Adrenal gland (tissue), 12 donors: Measurements from ENCODE around the gene SNRK. TPM values are rescaled to one million over a fixed set of nuclear protein-coding genes. Genes with fewer than 3 reads are reported as not detected.

ENCODE experiments used
- DNase-seq, 7 donors: peaks; one replicate each; pipeline ENCODE4 v3.0.0-alpha.2; 2019 to 2020
- H3K27ac ChIP-seq, 5 donors: fragments of 200-600 bp; sonication (generic) in 4 of 5; 1 replicate in 3 of 5; 2 replicates in 2 of 5; pipeline versions ENCODE4 v1.5.1 to v1.8.0; 2016 to 2020; ENCODE audit warnings: mild to moderate bottlenecking in 1 of 5
- H3K27me3 ChIP-seq: fragments of 200-600 bp; 2 replicates; pipeline ENCODE4 v1.8.0; 2021
- H3K36me3 ChIP-seq, 2 donors: fragments of 200-600 bp; replicated peaks in 1 of 2; 1 replicate in 1 of 2; 2 replicates in 1 of 2; pipeline versions ENCODE4 v1.5.1 to v1.8.0; 2018 to 2022
- H3K4me1 ChIP-seq, 2 donors: fragments of 200-600 bp; replicated peaks in 1 of 2; 1 replicate in 1 of 2; 2 replicates in 1 of 2; pipeline versions ENCODE4 v1.5.1 to v1.8.0; 2018 to 2021
- H3K4me3 ChIP-seq, 4 donors: fragments of 200-600 bp; sonication (generic) in 3 of 4; one replicate each; pipeline ENCODE4 v1.5.1; 2016 to 2018
- H3K9me3 ChIP-seq, 3 donors: fragments of 200-600 bp; sonication (generic) in 1 of 3; replicated peaks in 1 of 3; 1 replicate in 2 of 3; 2 replicates in 1 of 3; pipeline versions ENCODE4 v1.5.1 to v1.8.0; 2016 to 2021
- CTCF ChIP-seq, 6 experiments: fragments of 450-650 bp in 4 of 6; fragments of 200-600 bp in 2 of 6; sonication (generic) in 1 of 6; IDR thresholded peaks; 1 replicate in 5 of 6; 2 replicates in 1 of 6; pipeline versions ENCODE4 v1.5.1 to v1.8.0; 2016 to 2021; ENCODE audit warnings: antibody characterized with exemption in 6 of 6, mild to moderate bottlenecking in 2 of 6, moderate library complexity in 1 of 6
- POLR2A ChIP-seq, 2 donors: fragments of 450-650 bp; IDR thresholded peaks; one replicate each; pipeline ENCODE4 v1.6.1; 2017; ENCODE audit warnings: antibody characterized with exemption in 2 of 2, mild to moderate bottlenecking in 2 of 2, moderate library complexity in 1 of 2
- WGBS, 4 donors: extraction: QIAGEN DNeasy Blood & Tissue Kit in 2 of 4; methylation state at CpG; one replicate each; pipeline versions ENCODE4 v1.1.5 to v1.1.7; 2013 to 2017; 5-methylcytosine and 5-hydroxymethylcytosine counted together
- intact Hi-C, 2 donors: fragments of 100-400 bp; cut with DNase I; formaldehyde crosslinking; loops; one replicate each; pipeline versions ENCODE4 v1.14.1 to v1.15.0; 2022 to 2023
- polyA plus RNA-seq, 3 donors: library from polyadenylated mRNA; stranded (reverse); fragments of 200-250 nt in 2 of 3; fragments of 350-450 nt in 1 of 3; fragmentation: Illumina TruSeq in 1 of 3; extraction: RNeasy Lipid Tissue Mini Kit (QIAGEN cat#74804) in 1 of 3; gene quantifications; one replicate each; pipeline ENCODE4 v1.2.3, GENCODE V29; 2013 to 2014
- total RNA-seq, 9 donors: library from RNA; depleted of rRNA in 4 of 9; stranded (reverse); fragments of >200 nt in 4 of 9; fragments of 120-200 nt in 1 of 9; fragmentation: NEBNext Ultra II Directional in 1 of 9; extraction: Animal tissue kit (Norgen Biotek cat#: 25700) in 1 of 9; gene quantifications; one replicate each; pipeline versions ENCODE4 v1.1.0 to v1.2.4, GENCODE V29; 2013 to 2023
- donor health status: healthy with polysubstance abuse.
- donor health status: Bipolar disorder and iron deficiency.
- donor health status: DM: yes; HTN: yes; CAD: no.
- donor health status: DM: no; HTN: no; CAD: no.
- donor health status: DM: no; HTN: no; CAD: no.
- donor health status: DM: yes; HTN: yes; CAD: no.

Gene SNRK
- total and polyA plus RNA-seq, 12 donors: 8.1 to 36.4 (median 23.0) TPM

DNA sequence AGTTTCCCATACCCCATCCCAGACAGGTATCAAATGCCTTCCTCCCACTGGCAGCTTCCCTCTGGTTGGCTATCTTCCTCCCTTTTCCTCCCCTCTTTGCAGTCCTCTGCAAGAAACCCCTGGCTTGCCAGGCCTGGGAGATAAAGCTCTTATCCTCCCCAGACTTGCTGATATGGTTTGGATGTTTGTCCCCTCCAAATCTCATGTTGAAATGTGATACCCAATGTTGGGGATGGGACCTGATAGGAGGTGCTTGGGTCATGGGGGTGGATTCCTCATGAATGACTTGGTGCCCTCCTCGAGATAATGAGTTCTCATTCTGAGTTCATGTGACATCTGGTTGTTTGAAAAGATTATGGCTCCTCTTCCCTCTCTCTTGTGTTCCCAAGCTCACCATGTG, 32.2 kb upstream of the SNRK start:
- H3K4me1 ChIP-seq: no peaks in the 10 kb centered on the region
- no peak for DNase-seq
- no peak overlapping the region for H3K4me3 ChIP-seq
- no peaks in the 10 kb centered on the region for H3K9me3 ChIP-seq
- no peaks in the 10 kb centered on the region for H3K36me3 ChIP-seq
- H3K27me3 ChIP-seq: no peaks in the 10 kb centered on the region
- no peak overlapping the region for H3K27ac ChIP-seq
- TF ChIP-seq CTCF (IDR thresholded peaks at IDR 0.05): no peak
- no peak for TF ChIP-seq POLR2A (IDR thresholded peaks at IDR 0.05)
- intact Hi-C loops: no loop called here
- WGBS, 4 donors: 64 to 88% (median 81%) methylated on average over 1 of the region's 1 CpG

DNA sequence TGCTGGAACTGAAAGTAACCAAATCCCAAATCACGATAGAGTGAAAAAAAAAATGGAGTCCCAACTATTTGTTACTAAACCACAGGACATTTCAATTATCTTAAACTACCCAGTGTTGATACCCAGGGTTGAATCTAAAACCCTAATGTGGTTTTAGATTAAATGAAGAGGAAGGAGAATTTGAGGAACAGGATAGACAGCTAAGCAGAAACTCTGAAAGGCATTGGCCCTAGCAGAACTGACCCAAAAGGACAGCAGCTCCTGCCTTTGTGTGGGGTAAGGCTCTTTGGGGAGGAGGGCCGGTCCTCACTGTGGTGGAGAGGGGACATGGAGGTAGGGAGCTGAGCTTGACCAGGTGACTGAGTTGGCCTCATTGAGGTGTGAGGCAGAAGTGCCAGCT, 30.7 kb upstream of the SNRK start:
- intact Hi-C loops: no loop called here
- Histone ChIP-seq H3K27ac (no peak overlapping the region), H3K4me3 (no peak overlapping the region), H3K4me1 (no peaks in the 10 kb centered on the region), H3K27me3 (no peaks in the 10 kb centered on the region), H3K9me3 (no peaks in the 10 kb centered on the region), H3K36me3 (no peaks in the 10 kb centered on the region)
- no peak for TF ChIP-seq POLR2A (IDR thresholded peaks at IDR 0.05)
- no peak for TF ChIP-seq CTCF (IDR thresholded peaks at IDR 0.05)
- DNase-seq: no peak
- WGBS, 4 donors: 71 to 90% (median 77%) methylated on average over 2 of the region's 2 CpGs

- TF ChIP-seq POLR2A (IDR thresholded peaks at IDR 0.05) (no peak), CTCF (IDR thresholded peaks at IDR 0.05) (no peak)
- 73 to 81% (median 76%) methylated on average over 1 of the region's 1 CpG for WGBS, 4 donors
- Histone ChIP-seq H3K27me3 (no peaks in the 10 kb centered on the region), H3K4me1 (no peaks in the 10 kb centered on the region), H3K36me3 (no peaks in the 10 kb centered on the region), H3K9me3 (no peaks in the 10 kb centered on the region), H3K27ac (no peak overlapping the region), H3K4me3 (no peak overlapping the region)
- intact Hi-C loops: no loop called here
- peak in 2 of 7 donors; percentile 17 to 24 for DNase-seq
Observed at GRCh38 chr3:43256714-43257461, 29.5 kb upstream of the SNRK start.

- H3K4me1 ChIP-seq: no peaks in the 10 kb centered on the region
- no peak overlapping the region for H3K27ac ChIP-seq
- TF ChIP-seq POLR2A (IDR thresholded peaks at IDR 0.05) (no peak), CTCF (IDR thresholded peaks at IDR 0.05) (no peak)
- intact Hi-C loops: no loop called here
- H3K9me3 ChIP-seq: no peaks in the 10 kb centered on the region
- WGBS, 4 donors: 75 to 80% (median 77%) methylated on average over 2 of the region's 2 CpGs; no CpG with 5 or more reads in 1 of the 4 donors
- H3K27me3 ChIP-seq: no peaks in the 10 kb centered on the region
- H3K36me3 ChIP-seq: no peaks in the 10 kb centered on the region
- H3K4me3 ChIP-seq: no peak overlapping the region
- DNase-seq: no peak
Observed at GRCh38 chr3:43257850-43258249, 28.5 kb upstream of the SNRK start.
